ENCODE results near the gene GPATCH8.
A peak's percentile ranks its signal among the peaks of the same experiment; 100 is the strongest.

Gene GPATCH8

GRCh38 chr17:44354582-44355561 is 148.3 kb downstream of the GPATCH8 start:
- peak; percentile 41 for DNase-seq (ENCODE audit: low spot score)

- no peak for DNase-seq (ENCODE audit: low spot score)
Observed at GRCh38 chr17:44353672-44354331, 149.4 kb downstream of the GPATCH8 start.

- DNase-seq (ENCODE audit: low spot score) = no peak
Observed at GRCh38 chr17:44352828-44353671, 150.2 kb downstream of the GPATCH8 start.

GRCh38 chr17:44351961-44352827 is 151.0 kb downstream of the GPATCH8 start:
- DNase-seq (ENCODE audit: low spot score) = no peak

- no peak for DNase-seq (ENCODE audit: low spot score)
Observed at GRCh38 chr17:44351464-44351863, 151.7 kb downstream of the GPATCH8 start.

GRCh38 chr17:44350733-44351226 is 152.4 kb downstream of the GPATCH8 start:
- peak; percentile 79 for DNase-seq (ENCODE audit: low spot score)

GRCh38 chr17:44349553-44350070 is 153.6 kb downstream of the GPATCH8 start:
- no peak for DNase-seq (ENCODE audit: low spot score)

GRCh38 chr17:44348988-44349364 is 154.2 kb downstream of the GPATCH8 start:
- DNase-seq (ENCODE audit: low spot score) = no peak

- no peak for DNase-seq (ENCODE audit: low spot score)
Observed at GRCh38 chr17:44348234-44348987, 154.8 kb downstream of the GPATCH8 start.

Data from activated CD4-positive, alpha-beta T cell treated with anti-CD3 and anti-CD28 coated beads, Interleukin-2, Interleukin-4, amounts not matched to agents 100 ng/mL and 50 ng/mL, durations not matched to agents 16 hours and 8 hours (primary cell).